Fibroblast of lung (primary cell): ENCODE results near the gene CETN3.

ENCODE experiments used
- CTCF ChIP-seq, 2 donors: IDR thresholded peaks in 1 of 2; conservative IDR thresholded peaks in 1 of 2; 1 replicate in 1 of 2; 2 replicates in 1 of 2; pipeline ENCODE4 v1.5.1; 2011 to 2012; ENCODE audit warnings: low read length in 2 of 2, control low read depth in 1 of 2, inconsistent platforms in 1 of 2, low read depth in 1 of 2, mild to moderate bottlenecking in 1 of 2
- EZH2 ChIP-seq: IDR thresholded peaks from 2 replicates; pipeline ENCODE4 v1.5.1; 2012; ENCODE audit warnings: low read length, control low read depth, mild to moderate bottlenecking; ENCODE audit errors: missing control alignments

- TF ChIP-seq EZH2 (no peak), CTCF (conservative IDR thresholded peaks at IDR 0.05 in 1 of 2, IDR thresholded peaks at IDR 0.05 in 1 of 2; ENCODE audit: low read depth in 1 of 2, low read length in 2 of 2) (no peak)
Observed at GRCh38 chr5:90383903-90384302, 25.7 kb downstream of the CETN3 start.
